GM23248 (cell line): Measurements from ENCODE around the gene PTGES2.

ENCODE experiments used
- EZH2 ChIP-seq: fragments of 200-600 bp; sonication (generic); IDR thresholded peaks from 2 replicates; pipeline ENCODE4 v1.6.1; 2018; ENCODE audit warnings: antibody characterized with exemption, mild to moderate bottlenecking; ENCODE audit not compliant: insufficient read depth, poor library complexity, severe bottlenecking
- EZH2phosphoT487 ChIP-seq: fragments of 200-600 bp; sonication (generic); IDR thresholded peaks from 2 replicates; pipeline ENCODE4 v1.6.1; 2018; ENCODE audit warnings: antibody characterized with exemption, moderate library complexity, mild to moderate bottlenecking, low read depth; ENCODE audit not compliant: insufficient read depth

GRCh38 chr9:128114326-128115186 is 13.0 kb downstream of the PTGES2 start:
- TF ChIP-seq EZH2 (no peak), EZH2phosphoT487 (no peak)
